Posterior vena cava (tissue), 2 donors: ENCODE data around the gene TBX3. TPM values are rescaled to one million over a fixed set of nuclear protein-coding genes. Genes with fewer than 3 reads are reported as not detected.
"Not testable (repeated sequence)": the region's sequence is repeated elsewhere in the genome, so short reads cannot be mapped to it uniquely, and the experiment has no call there.

ENCODE experiments used
- DNase-seq: peaks from one replicate; pipeline ENCODE4 v3.0.0-alpha.2; 2020; ENCODE audit warnings: low spot score
- intact Hi-C, 2 donors: fragments of 100-400 bp; cut with DNase I; formaldehyde crosslinking; loops; one replicate each; pipeline versions ENCODE4 v1.14.1 to v1.14.2; 2022 to 2023
- long read RNA-seq, 2 donors: library from polyadenylated mRNA; unstranded; transcript quantifications; one replicate each; pipeline ENCODE4 v2.0.0, GENCODE V29; 2020 to 2021
- total RNA-seq, 2 donors: library from RNA; stranded (reverse); fragmentation: NEBNext Ultra II Directional; extraction: Animal tissue kit (Norgen Biotek cat#: 25700); gene quantifications; one replicate each; pipeline ENCODE4 v1.2.1, GENCODE V29; 2021
- donor health status: DM: yes; HTN: yes; CAD: no.
- donor health status: DM: yes; HTN: yes; CAD: no.

TBX3 gene
- 1 to 10 TPM; 3.5 to 6.3 TPM for total RNA-seq
- long read RNA-seq, donor 1, partial matches to known transcripts = 1 of 2 reads
- long read RNA-seq, donor 1, other reads (novel, unspliced or antisense) = 1 of 2 reads
- long read RNA-seq, donor 2, partial matches to known transcripts = 3 of 3 reads
- long read RNA-seq, donor 2, other reads (novel, unspliced or antisense) = 0 of 3 reads

DNA sequence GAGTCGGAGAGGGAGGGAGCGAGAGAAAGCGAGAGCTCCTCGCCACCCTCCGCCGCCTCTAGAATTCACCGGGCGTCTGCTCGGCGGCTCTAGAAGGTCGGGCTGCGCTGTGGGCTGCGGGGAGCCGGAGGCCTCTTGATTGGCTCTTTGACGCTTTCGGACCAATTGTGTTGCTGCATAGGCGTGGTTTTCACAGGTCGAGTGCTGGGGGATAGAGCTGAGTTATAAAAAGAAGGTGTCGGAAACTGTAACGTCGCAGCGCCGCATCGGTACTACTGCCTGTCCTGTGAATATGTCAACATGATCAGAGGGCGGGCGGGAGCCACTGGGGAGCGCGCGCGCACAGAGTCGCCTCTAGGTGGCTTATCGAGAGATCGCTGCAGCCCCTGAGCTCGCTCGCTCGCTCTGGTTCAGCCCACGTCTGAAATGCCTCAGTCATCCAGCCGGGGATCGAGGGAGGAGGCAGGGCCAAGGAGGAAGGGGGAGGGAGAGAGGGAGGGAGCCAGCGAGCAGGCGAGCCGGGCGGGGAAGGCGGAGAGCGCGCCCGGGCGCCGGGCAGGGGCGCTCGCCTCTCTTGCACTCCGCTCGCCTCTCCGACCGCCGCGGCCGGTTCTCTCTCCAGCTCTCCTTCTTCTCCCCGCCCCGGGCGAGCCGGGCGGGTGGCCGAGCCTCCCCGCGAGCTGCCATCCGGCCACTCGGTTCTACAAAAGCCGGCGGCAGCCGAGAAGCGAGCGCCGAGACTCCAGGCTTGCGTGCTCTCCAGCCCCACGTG is at the start of gene TBX3:
Gene TBX3 (minus strand): TSS at position 78 of the 772 bp plus-strand sequence. CDS start 975 bp downstream, outside the sequence.
- intact Hi-C loops = no loop called here
- DNase-seq = peak; percentile 94

- intact Hi-C loops = no loop called here
- DNase-seq = no peak
These were observed 48.6 kb upstream of the TBX3 start for GRCh38 chr12:114732426-114733030.

- DNase-seq = no peak
- intact Hi-C loops = no loop called here
These were observed 45.8 kb upstream of the TBX3 start for GRCh38 chr12:114729731-114730130.

- intact Hi-C loops = no loop called here
- DNase-seq = no peak
These were observed 42.2 kb upstream of the TBX3 start for GRCh38 chr12:114726092-114726710.

- DNase-seq, intact Hi-C loops: not testable (repeated sequence)
These were observed 38.2 kb upstream of the TBX3 start for GRCh38 chr12:114722176-114722575.

DNA sequence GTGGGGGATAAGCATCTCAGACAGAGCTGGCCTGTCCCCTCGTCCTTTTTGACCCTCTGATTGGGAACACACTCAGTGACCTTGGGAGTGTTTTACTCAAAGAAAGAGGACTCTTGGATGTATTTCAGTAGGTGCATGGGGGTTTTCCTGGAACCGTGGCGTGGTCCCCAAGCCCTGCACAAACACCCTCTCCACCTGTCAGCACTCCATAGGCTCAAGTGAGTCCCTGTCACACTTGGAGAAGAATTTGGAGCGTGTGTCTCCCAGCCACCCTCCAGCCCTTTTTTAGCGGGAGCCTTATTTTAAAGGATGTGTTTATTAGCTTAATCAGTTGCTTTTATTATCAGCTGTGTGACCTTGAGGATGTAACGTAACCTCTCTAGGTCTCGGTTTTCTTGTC is 37.3 kb upstream of the TBX3 start:
- intact Hi-C loops = no loop called here
- DNase-seq = no peak

- intact Hi-C loops = no loop called here
These were observed 29.7 kb upstream of the TBX3 start for GRCh38 chr12:114713466-114714215.

DNA sequence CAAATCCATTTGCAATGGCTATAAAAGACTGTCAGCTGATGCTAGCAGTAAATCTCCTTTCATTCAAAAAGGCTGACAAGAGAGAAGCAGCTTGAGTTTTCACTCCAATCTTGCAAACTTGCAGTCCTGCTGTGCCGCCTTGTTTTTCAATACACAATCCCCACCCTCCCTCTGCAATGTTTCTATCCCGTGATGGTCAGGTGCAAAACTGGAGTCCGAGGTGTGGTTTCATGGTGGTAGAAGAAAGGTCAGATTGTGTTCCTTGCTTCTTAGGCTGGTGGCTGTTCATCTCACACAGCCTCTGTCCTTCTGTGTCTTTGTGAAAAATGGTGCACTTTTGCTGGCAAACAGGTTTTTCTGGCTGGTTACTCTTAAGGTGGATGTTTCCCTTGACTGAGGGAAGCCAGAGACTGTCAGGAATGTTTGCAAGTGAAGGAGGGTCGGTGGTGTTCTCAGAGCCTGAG is 27.7 kb upstream of the TBX3 start:
- intact Hi-C loops = no loop called here
- DNase-seq = no peak

More at GRCh38 chr12:114713466-114714215, 29.7 kb upstream of the TBX3 start:
- DNase-seq = no peak

- no peak for DNase-seq
- intact Hi-C loops = no loop called here
These were observed 26.2 kb upstream of the TBX3 start for GRCh38 chr12:114710151-114710550.

GRCh38 chr12:114709112-114709511 is 25.1 kb upstream of the TBX3 start:
- no peak for DNase-seq
- intact Hi-C loops = no loop called here

GRCh38 chr12:114708598-114708997 is 24.6 kb upstream of the TBX3 start:
- DNase-seq, intact Hi-C loops: not testable (repeated sequence)

GRCh38 chr12:114704096-114704495 is 20.1 kb upstream of the TBX3 start:
- intact Hi-C loops = no loop called here
- no peak for DNase-seq

DNA sequence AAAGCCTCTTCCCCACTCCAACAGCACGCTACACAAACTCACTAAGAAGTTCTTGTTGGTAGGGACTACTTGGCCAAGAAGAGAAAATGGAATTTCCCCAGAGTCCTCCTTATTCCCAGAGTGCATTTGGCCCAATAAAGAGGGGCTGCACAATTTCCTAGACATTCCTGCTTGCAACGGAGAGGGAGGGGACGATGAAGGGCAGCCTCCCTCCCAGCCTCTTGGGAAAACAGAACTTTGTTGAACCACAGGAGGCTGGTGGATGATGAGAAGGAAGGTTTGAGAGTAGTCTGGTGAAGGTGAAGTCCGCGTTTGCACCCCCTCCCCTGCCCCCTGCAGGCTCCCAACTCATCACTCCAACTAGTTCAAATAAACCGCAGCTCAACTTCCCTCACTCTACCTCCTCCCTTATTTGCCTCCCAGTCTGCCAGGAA is 19.1 kb upstream of the TBX3 start:
- intact Hi-C loops = no loop called here
- DNase-seq = no peak

- no peak for DNase-seq
- intact Hi-C loops = no loop called here
These were observed 18.5 kb upstream of the TBX3 start for GRCh38 chr12:114702462-114702861.

- intact Hi-C loops = no loop called here
- no peak for DNase-seq
These were observed 17.6 kb upstream of the TBX3 start for GRCh38 chr12:114701553-114701952.

DNA sequence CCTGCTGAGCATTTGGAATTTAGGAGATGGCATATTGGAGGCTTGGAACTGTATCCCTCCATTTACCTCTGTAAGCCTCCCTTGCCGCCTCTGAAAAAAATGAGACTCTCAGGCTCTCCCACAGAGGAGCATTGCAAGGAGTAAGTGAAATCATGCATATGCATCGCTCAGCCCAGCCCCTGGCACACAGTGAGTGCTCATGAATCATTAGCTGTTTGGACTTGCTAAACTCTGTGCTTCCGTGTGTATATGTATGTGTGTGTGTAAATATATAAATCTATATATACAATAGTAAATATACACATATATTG is 17.1 kb upstream of the TBX3 start:
- intact Hi-C loops = no loop called here
- no peak for DNase-seq

DNA sequence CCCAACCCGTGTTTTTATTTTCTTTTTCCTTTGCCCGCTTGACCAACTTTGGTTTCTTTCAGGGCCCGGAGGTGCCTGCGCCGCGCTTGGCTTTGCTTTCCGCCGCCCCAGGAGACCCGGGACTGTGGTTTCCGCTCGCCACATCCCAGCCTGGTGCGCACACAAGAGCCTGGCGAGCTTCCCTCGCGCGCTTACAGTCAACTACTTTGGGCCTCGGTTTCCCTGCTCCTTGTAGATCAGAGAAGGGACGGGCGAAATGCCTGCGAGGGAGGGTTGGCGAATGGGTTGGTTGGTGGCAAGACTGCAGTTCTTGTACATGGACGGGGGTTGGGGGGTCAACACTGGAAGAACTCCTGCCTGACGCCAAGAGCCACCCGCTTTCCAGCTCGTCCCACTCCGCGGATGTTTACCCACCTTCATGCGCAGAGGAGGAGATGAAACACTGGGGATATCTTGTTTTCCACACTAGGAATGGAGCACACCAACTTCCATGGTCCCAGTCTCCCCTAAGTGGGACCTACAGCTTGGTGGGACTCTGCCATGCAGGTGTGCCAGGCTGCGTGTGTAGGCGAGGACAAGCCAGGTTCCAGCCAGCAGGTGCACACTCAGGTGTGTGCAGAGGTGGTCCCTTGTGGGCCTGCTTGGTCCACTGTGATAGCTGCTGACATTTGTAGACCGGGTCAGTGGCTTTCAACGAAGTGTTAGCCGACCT is 16.6 kb upstream of the TBX3 start:
- no peak for DNase-seq
- intact Hi-C loops = no loop called here

- no peak for DNase-seq
- intact Hi-C loops = no loop called here
These were observed 14.7 kb upstream of the TBX3 start for GRCh38 chr12:114698566-114699163.
